Naive thymus-derived CD8-positive, alpha-beta T cell (primary cell): ENCODE results near the gene SOHLH1. TPM values are rescaled to one million over a fixed set of nuclear protein-coding genes. Genes with fewer than 3 reads are reported as not detected.
"Not testable (repeated sequence)": the region's sequence is repeated elsewhere in the genome, so short reads cannot be mapped to it uniquely, and the experiment has no call there.

Source experiments
- ATAC-seq, 2 donors: fragments of 150-1000 bp; cut with Tn5 transposase in 1 of 2; sonication (Bioruptor Pico), chemical (Tn5 transposase) in 1 of 2; 1 replicate in 1 of 2; 2 replicates in 1 of 2; pipeline ENCODE4 v1.10.0; 2021; ENCODE audit warnings: mild to moderate bottlenecking in 2 of 2, moderate library complexity in 2 of 2
- POLR2A ChIA-PET: fragments of 350-600 bp; sonication (Branson Sonifier 250); formaldehyde crosslinking; loops from one replicate; lab custom pipeline; 2021; ENCODE audit warnings: antibody characterized with exemption; lab: Charles Lee
- DNase-seq, 10 donors: peaks; one replicate each; pipeline versions ENCODE4 v3.0.0 to v3.0.0-alpha.2; 2020 to 2022
- H3K27ac Mint-ChIP-seq, 10 donors: one replicate each; pipeline ENCODE4 v1.8.0; 2020 to 2022; ENCODE audit warnings: mild to moderate bottlenecking in 10 of 10, mixed read lengths in 10 of 10, moderate library complexity in 4 of 10, inconsistent platforms in 1 of 10
- H3K27me3 Mint-ChIP-seq, 5 donors: one replicate each; pipeline ENCODE4 v1.8.0; 2021 to 2022; ENCODE audit warnings: mixed read lengths in 5 of 5
- H3K36me3 Mint-ChIP-seq, 3 donors: one replicate each; pipeline ENCODE4 v1.8.0; 2020 to 2022; ENCODE audit warnings: mixed read lengths in 3 of 3, mild to moderate bottlenecking in 2 of 3, inconsistent platforms in 1 of 3
- H3K4me1 Mint-ChIP-seq, 4 donors: one replicate each; pipeline ENCODE4 v1.8.0; 2021 to 2022; ENCODE audit warnings: mixed read lengths in 4 of 4
- H3K4me3 Mint-ChIP-seq, 10 donors: one replicate each; pipeline ENCODE4 v1.8.0; 2020 to 2022; ENCODE audit warnings: mild to moderate bottlenecking in 10 of 10, mixed read lengths in 10 of 10, moderate library complexity in 6 of 10, inconsistent platforms in 1 of 10
- H3K9me3 Mint-ChIP-seq, 9 donors: one replicate each; pipeline ENCODE4 v1.8.0; 2020 to 2022; ENCODE audit warnings: mixed read lengths in 9 of 9, mild to moderate bottlenecking in 3 of 9, inconsistent platforms in 1 of 9, moderate library complexity in 1 of 9
- polyA plus RNA-seq, 3 donors: library from polyadenylated mRNA; unstranded; fragments of 300-500 nt; fragmentation: Illumina TruSeq; gene quantifications; one replicate each; pipeline ENCODE4 v1.2.3, GENCODE V29; 2021
- total RNA-seq, 8 experiments: library from RNA in 2 of 8; stranded (reverse) in 2 of 8; gene quantifications; one replicate each; pipeline ENCODE4 v1.2.3 and lab custom pipeline; 2021 to 2026

SOHLH1 gene
- total and polyA plus RNA-seq, 5 experiments from 2014 or later, result not detected

GRCh38 chr9:135680056-135680455, 19.2 kb downstream of the SOHLH1 start:
- Mint-ChIP-seq H3K9me3 (no peaks in the 10 kb centered on the region), H3K27ac (no peak overlapping the region), H3K4me1 (peaks cover 0 to 3% (median 0%) of the 10 kb centered on the region in 4 donors), H3K4me3 (no peak overlapping the region), H3K36me3 (no peaks in the 10 kb centered on the region), H3K27me3 (peaks cover 0 to 21% (median 7%) of the 10 kb centered on the region in 5 donors)
- ATAC-seq (no peak), DNase-seq (no peak)
- POLR2A ChIA-PET, result no interaction called here

GRCh38 chr9:135678236-135679017, 20.9 kb downstream of the SOHLH1 start:
- POLR2A ChIA-PET, result no interaction called here
- DNase-seq, result no peak
- Mint-ChIP-seq H3K4me1 (peaks cover 0 to 3% (median 0%) of the 10 kb centered on the region in 4 donors), H3K36me3 (no peaks in the 10 kb centered on the region), H3K9me3 (no peaks in the 10 kb centered on the region), H3K27ac (no peak overlapping the region), H3K4me3 (no peak overlapping the region), H3K27me3 (peaks cover 0 to 13% (median 7%) of the 10 kb centered on the region in 5 donors)
- ATAC-seq, result no peak

GRCh38 chr9:135677641-135678168, 21.6 kb downstream of the SOHLH1 start:
- peaks cover 0 to 8% (median 3%) of the 10 kb centered on the region in 5 donors for H3K27me3 Mint-ChIP-seq
- H3K4me1 Mint-ChIP-seq, result peaks cover 0 to 3% (median 0%) of the 10 kb centered on the region in 4 donors

GRCh38 chr9:135676891-135677290, 22.4 kb downstream of the SOHLH1 start:
- peaks cover 0 to 2% (median 0%) of the 10 kb centered on the region in 9 donors for H3K9me3 Mint-ChIP-seq
- POLR2A ChIA-PET, result no interaction called here
- peaks cover 0 to 7% (median 3%) of the 10 kb centered on the region in 5 donors for H3K27me3 Mint-ChIP-seq
- H3K27ac Mint-ChIP-seq, result no peak overlapping the region
- ATAC-seq (no peak), DNase-seq (no peak)
- no peak overlapping the region for H3K4me3 Mint-ChIP-seq
- peaks cover 0 to 3% (median 0%) of the 10 kb centered on the region in 4 donors for H3K4me1 Mint-ChIP-seq
- H3K36me3 Mint-ChIP-seq, result no peaks in the 10 kb centered on the region

More at GRCh38 chr9:135677641-135678168, 21.6 kb downstream of the SOHLH1 start:
- H3K9me3 Mint-ChIP-seq, result no peaks in the 10 kb centered on the region
- no peak overlapping the region for H3K4me3 Mint-ChIP-seq
- DNase-seq, result no peak
- POLR2A ChIA-PET, result no interaction called here
- no peak for ATAC-seq
- no peak overlapping the region for H3K27ac Mint-ChIP-seq
- no peaks in the 10 kb centered on the region for H3K36me3 Mint-ChIP-seq

- POLR2A ChIA-PET, result no interaction called here
- peak in 1 of 10 donors; percentile 51 for DNase-seq
- no peak overlapping the region for H3K27ac Mint-ChIP-seq
- no peak for ATAC-seq
- H3K4me3 Mint-ChIP-seq, result no peak overlapping the region
- no peaks in the 10 kb centered on the region for H3K36me3 Mint-ChIP-seq
- peaks cover 0 to 2% (median 0%) of the 10 kb centered on the region in 9 donors for H3K9me3 Mint-ChIP-seq
- peaks cover 0 to 7% (median 0%) of the 10 kb centered on the region in 5 donors for H3K27me3 Mint-ChIP-seq
- no peaks in the 10 kb centered on the region for H3K4me1 Mint-ChIP-seq
Observed at GRCh38 chr9:135674977-135675376, 24.3 kb downstream of the SOHLH1 start.

GRCh38 chr9:135673941-135674340, 25.3 kb downstream of the SOHLH1 start:
- peaks cover 0 to 4% (median 0%) of the 10 kb centered on the region in 9 donors for H3K9me3 Mint-ChIP-seq
- DNase-seq (no peak), ATAC-seq (no peak)
- no peak overlapping the region for H3K4me3 Mint-ChIP-seq
- no peaks in the 10 kb centered on the region for H3K36me3 Mint-ChIP-seq
- H3K4me1 Mint-ChIP-seq, result no peaks in the 10 kb centered on the region
- no peak overlapping the region for H3K27ac Mint-ChIP-seq
- POLR2A ChIA-PET, result no interaction called here
- H3K27me3 Mint-ChIP-seq, result peaks cover 0 to 7% (median 0%) of the 10 kb centered on the region in 5 donors

- H3K9me3 Mint-ChIP-seq, H3K4me3 Mint-ChIP-seq, H3K27ac Mint-ChIP-seq, POLR2A ChIA-PET, DNase-seq, H3K36me3 Mint-ChIP-seq, ATAC-seq, H3K27me3 Mint-ChIP-seq, H3K4me1 Mint-ChIP-seq: not testable (repeated sequence)
Observed at GRCh38 chr9:135672786-135673185, 26.5 kb downstream of the SOHLH1 start.

- no peak for ATAC-seq
- Mint-ChIP-seq H3K4me3 (no peak overlapping the region), H3K36me3 (no peaks in the 10 kb centered on the region), H3K27ac (no peak overlapping the region), H3K9me3 (peaks cover 0 to 7% (median 0%) of the 10 kb centered on the region in 9 donors), H3K4me1 (no peaks in the 10 kb centered on the region), H3K27me3 (peaks cover 0 to 7% (median 1%) of the 10 kb centered on the region in 5 donors)
- DNase-seq, result no peak
- POLR2A ChIA-PET, result no interaction called here
Observed at GRCh38 chr9:135671591-135672041, 27.7 kb downstream of the SOHLH1 start.

GRCh38 chr9:135670721-135671590, 28.3 kb downstream of the SOHLH1 start:
- H3K27ac Mint-ChIP-seq, result no peak overlapping the region
- no peak overlapping the region for H3K4me3 Mint-ChIP-seq
- H3K9me3 Mint-ChIP-seq, result peaks cover 0 to 7% (median 0%) of the 10 kb centered on the region in 9 donors
- no peak for DNase-seq
- H3K27me3 Mint-ChIP-seq, result peaks cover 0 to 7% (median 1%) of the 10 kb centered on the region in 5 donors
- H3K4me1 Mint-ChIP-seq, result no peaks in the 10 kb centered on the region
- no peaks in the 10 kb centered on the region for H3K36me3 Mint-ChIP-seq
- ATAC-seq, result no peak
- POLR2A ChIA-PET, result no interaction called here

GRCh38 chr9:135669616-135670285, 29.5 kb downstream of the SOHLH1 start:
- no peak for DNase-seq
- H3K4me3 Mint-ChIP-seq, result no peak overlapping the region
- no peak for ATAC-seq
- H3K4me1 Mint-ChIP-seq, result no peaks in the 10 kb centered on the region
- H3K36me3 Mint-ChIP-seq, result no peaks in the 10 kb centered on the region
- H3K27ac Mint-ChIP-seq, result no peak overlapping the region
- POLR2A ChIA-PET, result no interaction called here
- peaks cover 0 to 7% (median 0%) of the 10 kb centered on the region in 9 donors for H3K9me3 Mint-ChIP-seq
- peaks cover 0 to 11% (median 3%) of the 10 kb centered on the region in 5 donors for H3K27me3 Mint-ChIP-seq

GRCh38 chr9:135669018-135669417, 30.3 kb downstream of the SOHLH1 start:
- H3K4me3 Mint-ChIP-seq, H3K9me3 Mint-ChIP-seq, H3K36me3 Mint-ChIP-seq, H3K27me3 Mint-ChIP-seq, ATAC-seq, DNase-seq, POLR2A ChIA-PET, H3K27ac Mint-ChIP-seq, H3K4me1 Mint-ChIP-seq: not testable (repeated sequence)

- Mint-ChIP-seq H3K4me1 (no peaks in the 10 kb centered on the region), H3K27ac (no peak overlapping the region), H3K36me3 (no peaks in the 10 kb centered on the region), H3K4me3 (no peak overlapping the region), H3K9me3 (peaks cover 0 to 7% (median 0%) of the 10 kb centered on the region in 9 donors), H3K27me3 (peaks cover 0 to 7% (median 3%) of the 10 kb centered on the region in 5 donors)
- no peak for DNase-seq
- POLR2A ChIA-PET, result no interaction called here
- ATAC-seq, result no peak
Observed at GRCh38 chr9:135667463-135668001, 31.7 kb downstream of the SOHLH1 start.
